Aorta (tissue), 5 donors: Measurements from ENCODE around the gene SNED1. TPM values are rescaled to one million over a fixed set of nuclear protein-coding genes. Genes with fewer than 3 reads are reported as not detected.

Source experiments
- ATAC-seq: fragments of 200-7000 bp; cut with Tn5 transposase; one replicate; pipeline ENCODE4 v1.9.1; 2022; ENCODE audit warnings: moderate library complexity; ENCODE audit not compliant: low FRiP score
- DNase-seq, 2 donors: peaks; one replicate each; pipeline ENCODE4 v3.0.0-alpha.2; 2020
- H3K27ac ChIP-seq, 2 donors: one replicate each; pipeline ENCODE4 v1.5.1; 2013; ENCODE audit warnings: low read length in 2 of 2, mild to moderate bottlenecking in 2 of 2, moderate library complexity in 2 of 2, control low read depth in 1 of 2, inconsistent platforms in 1 of 2, low read depth in 1 of 2
- H3K27me3 ChIP-seq, 2 donors: one replicate each; pipeline ENCODE4 v1.6.1; 2013; ENCODE audit warnings: control low read depth in 1 of 2, low read length in 1 of 2, mild to moderate bottlenecking in 1 of 2, moderate library complexity in 1 of 2; ENCODE audit not compliant: insufficient read depth in 2 of 2, control insufficient read depth in 1 of 2
- H3K36me3 ChIP-seq, 2 donors: one replicate each; pipeline ENCODE4 v1.6.1; 2013; ENCODE audit warnings: control low read depth in 1 of 2, low read length in 1 of 2, mild to moderate bottlenecking in 1 of 2; ENCODE audit not compliant: insufficient read depth in 2 of 2, control insufficient read depth in 1 of 2
- H3K4me1 ChIP-seq, 2 donors: one replicate each; pipeline ENCODE4 v1.6.1; 2013; ENCODE audit warnings: low read length in 2 of 2, control low read depth in 1 of 2, mild to moderate bottlenecking in 1 of 2, moderate library complexity in 1 of 2; ENCODE audit not compliant: insufficient read depth in 2 of 2, control insufficient read depth in 1 of 2
- H3K4me3 ChIP-seq, 2 donors: one replicate each; pipeline ENCODE4 v1.5.1; 2013; ENCODE audit warnings: low read length in 2 of 2, control low read depth in 1 of 2, mild to moderate bottlenecking in 1 of 2
- H3K9me3 ChIP-seq: one replicate; pipeline ENCODE4 v1.6.1; 2013; ENCODE audit warnings: mild to moderate bottlenecking, low read length; ENCODE audit not compliant: control insufficient read depth
- WGBS, 2 donors: extraction: QIAGEN DNeasy Blood & Tissue Kit; methylation state at CpG; one replicate each; pipeline ENCODE4 v1.1.7; 2013; 5-methylcytosine and 5-hydroxymethylcytosine counted together
- intact Hi-C, 2 donors: fragments of 100-400 bp; cut with DNase I; formaldehyde crosslinking; loops; one replicate each; pipeline versions ENCODE4 v1.14.2 to v1.15.0; 2022
- polyA plus RNA-seq, 2 donors: library from polyadenylated mRNA; stranded (reverse); fragments of 200-250 nt; gene quantifications; one replicate each; pipeline ENCODE4 v1.2.3, GENCODE V29; 2013
- total RNA-seq, 2 donors: library from RNA; stranded (reverse); fragmentation: NEBNext Ultra II Directional; extraction: Animal tissue kit (Norgen Biotek cat#: 25700); gene quantifications; one replicate each; pipeline ENCODE4 v1.2.1, GENCODE V29; 2021
- donor health status: healthy with polysubstance abuse.
- donor health status: Bipolar disorder and iron deficiency.
- donor health status: DM: no; HTN: no; CAD: no.
- donor health status: DM: no; HTN: no; CAD: no.
- donor health status: DM: yes; HTN: yes; CAD: no.

The SNED1 gene
- total and polyA plus RNA-seq, 4 donors = 5.9 to 149 (median 67.4) TPM

GRCh38 chr2:241125626-241126025 is 127.2 kb downstream of the SNED1 start:
- H3K4me1 ChIP-seq = no peaks in the 10 kb centered on the region
- no peaks in the 10 kb centered on the region for H3K27me3 ChIP-seq
- peak in 1 of 2 donors; percentile 62 for DNase-seq

GRCh38 chr2:241126201-241126611 is 127.8 kb downstream of the SNED1 start:
- no peak overlapping the region for H3K27ac ChIP-seq
- no peaks in the 10 kb centered on the region for H3K36me3 ChIP-seq
- H3K9me3 ChIP-seq = no peaks in the 10 kb centered on the region
- H3K27me3 ChIP-seq = no peaks in the 10 kb centered on the region
- DNase-seq (peak in 1 of 2 donors; percentile 41), ATAC-seq (peak; percentile 39)
- intact Hi-C loops = no loop called here
- no peaks in the 10 kb centered on the region for H3K4me1 ChIP-seq
- H3K4me3 ChIP-seq = no peak overlapping the region
- 91 to 92% methylated on average over 21 of the region's 21 CpGs for WGBS, 2 donors

More at GRCh38 chr2:241125626-241126025, 127.2 kb downstream of the SNED1 start:
- Histone ChIP-seq H3K27ac (no peak overlapping the region), H3K4me3 (no peak overlapping the region), H3K9me3 (no peaks in the 10 kb centered on the region), H3K36me3 (no peaks in the 10 kb centered on the region)
- ATAC-seq = no peak
- intact Hi-C loops = no loop called here
- WGBS, 2 donors = 94% methylated on average over 13 of the region's 13 CpGs

DNA sequence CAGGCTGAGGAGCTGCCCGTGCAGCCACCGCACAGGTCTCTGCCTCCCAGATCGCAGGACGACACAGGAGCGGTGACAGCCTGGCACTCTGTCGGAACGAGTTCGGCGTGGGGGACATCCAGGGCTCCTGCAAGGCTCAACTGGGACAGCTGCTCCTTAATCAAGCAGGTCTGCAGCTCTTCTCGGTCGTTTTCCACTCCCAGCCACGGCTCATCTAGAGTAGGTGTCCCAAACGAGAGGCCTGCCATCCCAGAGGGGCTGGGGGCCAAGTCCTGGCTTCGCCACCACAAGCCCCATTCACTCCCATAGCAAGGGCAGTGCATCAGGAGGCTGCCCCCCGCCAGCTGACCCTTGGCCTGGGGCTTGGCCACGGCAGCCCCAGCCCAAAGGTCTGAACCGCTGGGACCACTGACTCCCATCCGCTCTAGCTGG is 128.4 kb downstream of the SNED1 start:
- intact Hi-C loops = no loop called here
- 96% methylated on average over 18 of the region's 18 CpGs for WGBS, 2 donors

DNA sequence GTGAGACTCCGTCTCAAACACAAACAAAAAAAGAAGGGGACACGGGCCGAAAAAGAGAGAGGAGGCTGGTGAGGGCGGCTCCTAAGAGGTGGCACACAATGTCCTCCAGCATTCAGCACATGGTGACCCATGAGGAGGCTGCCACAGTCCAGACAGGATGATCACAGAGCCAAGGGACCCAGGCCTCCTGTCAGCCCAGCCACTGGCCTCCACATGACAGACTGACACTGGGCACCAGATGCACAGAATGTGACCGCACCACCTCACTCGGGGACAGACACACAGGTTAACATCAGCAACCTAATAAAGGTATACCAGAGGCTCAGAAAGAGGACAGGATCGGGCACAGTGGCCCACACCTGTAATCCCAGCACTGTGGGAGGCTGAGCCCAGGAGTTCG is 129.8 kb downstream of the SNED1 start:
- Histone ChIP-seq H3K27me3 (no peaks in the 10 kb centered on the region), H3K27ac (no peak overlapping the region), H3K4me1 (no peaks in the 10 kb centered on the region), H3K4me3 (no peak overlapping the region), H3K36me3 (no peaks in the 10 kb centered on the region), H3K9me3 (no peaks in the 10 kb centered on the region)
- intact Hi-C loops = no loop called here
- peak in 1 of 2 donors; percentile 44 for DNase-seq
- ATAC-seq = no peak
- 97% methylated on average over 8 of the region's 8 CpGs for WGBS, 2 donors

More for the DNA sequence above, 128.4 kb downstream of the SNED1 start:
- no peak overlapping the region for H3K4me3 ChIP-seq
- ATAC-seq (peak; percentile 27), DNase-seq (peak in 1 of 2 donors; percentile 61)
- no peaks in the 10 kb centered on the region for H3K9me3 ChIP-seq
- H3K4me1 ChIP-seq = no peaks in the 10 kb centered on the region
- H3K36me3 ChIP-seq = no peaks in the 10 kb centered on the region
- no peaks in the 10 kb centered on the region for H3K27me3 ChIP-seq
- no peak overlapping the region for H3K27ac ChIP-seq

DNA sequence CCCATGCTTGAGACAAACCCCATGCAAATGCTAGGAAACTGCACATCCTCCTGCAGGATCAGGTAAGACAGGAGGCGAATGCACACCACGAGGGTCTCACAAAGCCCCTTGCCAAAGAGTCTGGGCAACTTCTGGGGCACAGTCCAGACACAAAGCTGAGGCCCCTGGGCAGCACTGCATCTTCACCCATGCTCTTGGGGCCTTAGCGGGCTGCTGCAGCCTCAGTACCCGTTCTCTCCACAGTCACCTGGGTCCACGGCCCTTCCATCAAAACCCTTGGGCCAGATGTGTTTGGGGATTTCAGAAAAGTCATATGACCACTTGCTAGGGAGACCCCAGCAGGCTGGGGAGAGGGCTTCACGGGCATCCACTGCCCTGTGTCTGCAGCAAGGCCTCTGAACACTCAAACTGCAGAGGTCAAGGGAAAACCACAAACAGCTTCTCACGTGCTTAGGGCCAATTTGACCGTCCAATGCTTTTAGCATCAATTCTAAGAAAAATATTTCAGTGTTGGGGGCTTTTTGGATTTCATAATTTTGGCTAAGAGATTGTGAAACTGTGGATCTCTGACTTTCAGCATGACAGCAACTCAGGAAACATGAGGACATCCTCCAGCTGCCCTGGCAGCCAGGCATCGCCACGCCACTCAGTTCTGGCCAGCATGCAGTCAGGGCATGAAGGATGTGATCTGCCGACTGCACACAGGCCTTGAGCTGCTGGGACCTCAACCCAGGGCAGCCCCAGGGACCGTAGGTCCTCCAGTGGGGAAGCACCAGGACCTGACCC is 130.9 kb downstream of the SNED1 start:
- no peak overlapping the region for H3K27ac ChIP-seq
- 90 to 92% methylated on average over 12 of the region's 12 CpGs for WGBS, 2 donors
- no peaks in the 10 kb centered on the region for H3K36me3 ChIP-seq
- no peaks in the 10 kb centered on the region for H3K27me3 ChIP-seq
- no peaks in the 10 kb centered on the region for H3K9me3 ChIP-seq
- intact Hi-C loops = no loop called here
- H3K4me3 ChIP-seq = no peak overlapping the region
- DNase-seq (peak in 1 of 2 donors; percentile 57), ATAC-seq (no peak)
- H3K4me1 ChIP-seq = no peaks in the 10 kb centered on the region

- Histone ChIP-seq H3K9me3 (no peaks in the 10 kb centered on the region), H3K27ac (no peak overlapping the region), H3K27me3 (no peaks in the 10 kb centered on the region), H3K4me3 (no peak overlapping the region), H3K36me3 (no peaks in the 10 kb centered on the region), H3K4me1 (no peaks in the 10 kb centered on the region)
- WGBS, 2 donors = 92 to 95% methylated on average over 16 of the region's 16 CpGs
- DNase-seq (peak in 1 of 2 donors; percentile 74), ATAC-seq (no peak)
- intact Hi-C loops = no loop called here
These were observed 131.9 kb downstream of the SNED1 start for GRCh38 chr2:241130316-241130715.

DNA sequence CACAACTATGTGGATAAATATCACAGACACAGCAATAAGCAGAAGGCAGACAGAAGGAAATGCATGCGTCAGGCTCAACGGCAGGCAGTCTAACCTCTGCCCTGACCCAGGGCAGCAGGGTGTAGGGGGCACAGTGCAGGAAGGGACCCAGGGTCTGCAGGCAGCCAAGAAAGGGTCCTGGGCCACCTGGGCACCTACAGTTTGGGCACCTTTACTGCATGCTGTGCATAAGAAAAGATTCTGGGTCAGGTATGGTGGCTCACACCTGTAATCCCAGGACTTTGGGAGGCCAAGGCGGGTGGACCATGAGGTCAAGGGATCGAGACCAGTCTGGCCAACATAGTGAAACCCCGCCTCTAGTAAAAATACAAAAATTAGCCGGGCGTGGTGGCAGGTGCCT is 133.1 kb downstream of the SNED1 start:
- H3K4me3 ChIP-seq = no peak overlapping the region
- no peaks in the 10 kb centered on the region for H3K27me3 ChIP-seq
- H3K27ac ChIP-seq = no peak overlapping the region
- H3K4me1 ChIP-seq = no peaks in the 10 kb centered on the region
- WGBS, 2 donors = 94 to 96% methylated on average over 7 of the region's 7 CpGs
- H3K9me3 ChIP-seq = no peaks in the 10 kb centered on the region
- intact Hi-C loops = no loop called here
- no peaks in the 10 kb centered on the region for H3K36me3 ChIP-seq
- ATAC-seq (no peak), DNase-seq (no peak)

GRCh38 chr2:241132538-241133435 is 134.4 kb downstream of the SNED1 start:
- Histone ChIP-seq H3K27me3 (no peaks in the 10 kb centered on the region), H3K9me3 (no peaks in the 10 kb centered on the region), H3K4me3 (no peak overlapping the region), H3K4me1 (no peaks in the 10 kb centered on the region), H3K36me3 (no peaks in the 10 kb centered on the region), H3K27ac (no peak overlapping the region)
- DNase-seq (peak in 1 of 2 donors; percentile 60), ATAC-seq (no peak)
- intact Hi-C loops = no loop called here
- WGBS, 2 donors = 92 to 93% methylated on average over 14 of the region's 14 CpGs
